Astrocyte (in vitro differentiated cells and primary cell): ENCODE data around the gene ATP11C. TPM values are rescaled to one million over a fixed set of nuclear protein-coding genes. Genes with fewer than 3 reads are reported as not detected.

Experiments used
- DNase-seq: peaks from one replicate; pipeline ENCODE4 v3.0.0-alpha.2; 2010; ENCODE audit warnings: low read depth
- FAIRE-seq: peaks from 2 replicates; lab custom pipeline; 2011; peaks lifted over from hg19 to GRCh38; lab: Jason Lieb, UNC
- H2AFZ ChIP-seq: 2 replicates; pipeline ENCODE4 v1.6.0; 2012; ENCODE audit warnings: low read depth, low read length, inconsistent platforms
- H3K27ac ChIP-seq: 2 replicates; pipeline ENCODE4 v1.5.1; 2011; ENCODE audit warnings: low read depth, low read length, inconsistent platforms
- H3K27me3 ChIP-seq: 2 replicates; pipeline ENCODE4 v1.6.0; 2011; ENCODE audit warnings: low read length, inconsistent platforms; ENCODE audit not compliant: insufficient read depth
- H3K36me3 ChIP-seq: 2 replicates; pipeline ENCODE4 v1.5.1; 2011; ENCODE audit warnings: low read length, inconsistent platforms; ENCODE audit not compliant: insufficient read depth
- H3K4me1 ChIP-seq: 2 replicates; pipeline ENCODE4 v1.5.1; 2011; ENCODE audit warnings: low read length, inconsistent platforms; ENCODE audit not compliant: insufficient read depth
- H3K4me2 ChIP-seq: 2 replicates; pipeline ENCODE4 v1.6.0; 2012; ENCODE audit warnings: low read length, inconsistent platforms
- H3K4me3 ChIP-seq: 2 replicates; pipeline ENCODE4 v1.5.1; 2011; ENCODE audit warnings: low read depth, mild to moderate bottlenecking, low read length, inconsistent platforms; ENCODE audit not compliant: insufficient read depth
- H3K79me2 ChIP-seq: 2 replicates; pipeline ENCODE4 v1.6.0; 2012; ENCODE audit warnings: mild to moderate bottlenecking, low read length, inconsistent platforms; ENCODE audit not compliant: insufficient read depth
- H3K9ac ChIP-seq: 2 replicates; pipeline ENCODE4 v1.6.0; 2012; ENCODE audit warnings: mild to moderate bottlenecking, low read length, inconsistent platforms
- H3K9me3 ChIP-seq: 2 replicates; pipeline ENCODE4 v1.5.1; 2012; ENCODE audit warnings: low read depth, mild to moderate bottlenecking, low read length, inconsistent platforms; ENCODE audit not compliant: insufficient read depth
- H4K20me1 ChIP-seq: 2 replicates; pipeline ENCODE4 v1.6.0; 2012; ENCODE audit warnings: low read length, inconsistent platforms; ENCODE audit not compliant: insufficient read depth
- H3K27ac Mint-ChIP-seq: one replicate; pipeline ENCODE4 v1.8.0; 2021; ENCODE audit warnings: mild to moderate bottlenecking, mixed read lengths; ENCODE audit not compliant: unreplicated experiment
- H3K27me3 Mint-ChIP-seq: one replicate; pipeline ENCODE4 v1.8.0; 2021; ENCODE audit warnings: low read depth, mixed read lengths; ENCODE audit not compliant: unreplicated experiment
- H3K36me3 Mint-ChIP-seq: one replicate; pipeline ENCODE4 v1.8.0; 2021; ENCODE audit warnings: low read depth, mixed read lengths; ENCODE audit not compliant: unreplicated experiment
- H3K4me1 Mint-ChIP-seq: one replicate; pipeline ENCODE4 v1.8.0; 2021; ENCODE audit warnings: low read depth, mixed read lengths; ENCODE audit not compliant: unreplicated experiment
- H3K4me3 Mint-ChIP-seq: one replicate; pipeline ENCODE4 v1.8.0; 2021; ENCODE audit warnings: mild to moderate bottlenecking, moderate library complexity, mixed read lengths; ENCODE audit not compliant: unreplicated experiment
- H3K9me3 Mint-ChIP-seq: one replicate; pipeline ENCODE4 v1.8.0; 2021; ENCODE audit warnings: mild to moderate bottlenecking, mixed read lengths; ENCODE audit not compliant: unreplicated experiment
- EZH2 ChIP-seq: IDR thresholded peaks from 2 replicates; pipeline ENCODE4 v1.6.1; 2012; ENCODE audit warnings: mild to moderate bottlenecking, low read length, inconsistent platforms; ENCODE audit not compliant: insufficient read depth
- total RNA-seq: library from RNA; stranded (reverse); gene quantifications from 2 replicates; pipeline ENCODE4 v1.2.1, GENCODE V29; 2021
- TF ChIP-seq, protein P1 (sequence below): IDR thresholded peaks from 2 replicates; pipeline ENCODE4 v1.5.1; 2011; ENCODE audit warnings: low read depth, mild to moderate bottlenecking, inconsistent platforms, low read length, moderate library complexity; ENCODE audit not compliant: insufficient read depth

ATP11C gene
- total RNA-seq, 1 donor from 2014 or later = 24.6 TPM

DNA sequence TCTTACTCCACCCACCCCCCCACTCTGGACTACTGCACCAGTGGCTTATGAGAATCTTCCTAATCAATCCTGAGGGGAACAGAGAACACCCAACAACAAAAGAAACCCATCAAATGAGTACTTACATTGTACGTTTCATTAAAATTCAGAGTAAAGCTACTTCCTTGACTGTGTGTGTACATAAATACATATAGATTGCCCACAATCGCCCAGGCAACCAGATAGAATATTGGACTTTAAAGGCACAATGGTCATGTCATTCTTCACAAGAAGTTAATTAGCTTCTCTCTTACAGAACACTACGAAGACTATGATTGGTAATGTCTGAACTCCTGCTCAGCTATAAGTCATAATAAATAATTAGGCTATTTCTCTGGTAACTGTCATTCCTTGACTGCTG, 12.2 kb upstream of the ATP11C start:
- Histone ChIP-seq H3K27ac (no peak overlapping the region), H3K36me3 (no peaks in the 10 kb centered on the region), H2AFZ (no peak overlapping the region), H3K27me3 (no peaks in the 10 kb centered on the region), H3K4me2 (no peak overlapping the region), H3K9me3 (no peaks in the 10 kb centered on the region), H3K79me2 (no peaks in the 10 kb centered on the region), H3K4me1 (no peaks in the 10 kb centered on the region), H4K20me1 (no peaks in the 10 kb centered on the region), H3K9ac (no peak overlapping the region), H3K4me3 (no peak overlapping the region)
- TF ChIP-seq, protein P1, sequence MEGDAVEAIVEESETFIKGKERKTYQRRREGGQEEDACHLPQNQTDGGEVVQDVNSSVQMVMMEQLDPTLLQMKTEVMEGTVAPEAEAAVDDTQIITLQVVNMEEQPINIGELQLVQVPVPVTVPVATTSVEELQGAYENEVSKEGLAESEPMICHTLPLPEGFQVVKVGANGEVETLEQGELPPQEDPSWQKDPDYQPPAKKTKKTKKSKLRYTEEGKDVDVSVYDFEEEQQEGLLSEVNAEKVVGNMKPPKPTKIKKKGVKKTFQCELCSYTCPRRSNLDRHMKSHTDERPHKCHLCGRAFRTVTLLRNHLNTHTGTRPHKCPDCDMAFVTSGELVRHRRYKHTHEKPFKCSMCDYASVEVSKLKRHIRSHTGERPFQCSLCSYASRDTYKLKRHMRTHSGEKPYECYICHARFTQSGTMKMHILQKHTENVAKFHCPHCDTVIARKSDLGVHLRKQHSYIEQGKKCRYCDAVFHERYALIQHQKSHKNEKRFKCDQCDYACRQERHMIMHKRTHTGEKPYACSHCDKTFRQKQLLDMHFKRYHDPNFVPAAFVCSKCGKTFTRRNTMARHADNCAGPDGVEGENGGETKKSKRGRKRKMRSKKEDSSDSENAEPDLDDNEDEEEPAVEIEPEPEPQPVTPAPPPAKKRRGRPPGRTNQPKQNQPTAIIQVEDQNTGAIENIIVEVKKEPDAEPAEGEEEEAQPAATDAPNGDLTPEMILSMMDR = no peak
- TF ChIP-seq EZH2 = no peak
- FAIRE-seq = no peak
- H3K4me3 Mint-ChIP-seq = no peak overlapping the region
- no peaks in the 10 kb centered on the region for H3K36me3 Mint-ChIP-seq
- no peak for DNase-seq
- H3K27me3 Mint-ChIP-seq = no peaks in the 10 kb centered on the region
- H3K9me3 Mint-ChIP-seq = no peaks in the 10 kb centered on the region
- H3K27ac Mint-ChIP-seq = no peak overlapping the region
- H3K4me1 Mint-ChIP-seq = no peaks in the 10 kb centered on the region

DNA sequence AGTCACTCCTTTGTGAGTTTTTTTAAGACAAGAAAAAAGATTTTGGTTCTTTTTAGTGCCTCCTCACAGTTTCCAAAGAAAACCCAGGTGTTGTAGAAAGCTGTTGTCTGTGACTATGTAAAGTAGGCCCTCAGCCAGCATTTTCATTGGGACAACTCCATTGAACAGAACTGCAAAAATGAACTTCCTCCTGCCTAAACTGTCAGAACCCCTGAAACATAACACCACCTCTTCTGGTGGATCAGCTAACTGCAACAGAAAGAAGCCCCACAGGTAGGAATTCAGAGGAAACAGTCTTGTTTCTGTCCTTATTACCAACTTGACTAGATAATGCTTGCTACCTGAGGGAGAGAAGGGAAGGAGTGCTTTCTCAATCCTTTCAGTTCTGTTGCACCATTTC, 3.4 kb upstream of the ATP11C start:
- no peaks in the 10 kb centered on the region for H3K4me1 Mint-ChIP-seq
- H3K4me1 ChIP-seq = peaks cover 2% of the 10 kb centered on the region
- H3K36me3 ChIP-seq = no peaks in the 10 kb centered on the region
- no peak overlapping the region for H3K4me2 ChIP-seq
- no peak overlapping the region for H2AFZ ChIP-seq
- H3K9ac ChIP-seq = no peak overlapping the region
- H3K4me3 ChIP-seq = no peak overlapping the region
- TF ChIP-seq, protein P1 = no peak
- no peak for TF ChIP-seq EZH2
- H3K27me3 ChIP-seq = no peaks in the 10 kb centered on the region
- H4K20me1 ChIP-seq = no peaks in the 10 kb centered on the region
- no peak overlapping the region for H3K27ac ChIP-seq
- no peak overlapping the region for H3K27ac Mint-ChIP-seq
- FAIRE-seq (peak; percentile 98), DNase-seq (no peak)
- H3K36me3 Mint-ChIP-seq = no peaks in the 10 kb centered on the region
- no peaks in the 10 kb centered on the region for H3K9me3 ChIP-seq
- H3K27me3 Mint-ChIP-seq = no peaks in the 10 kb centered on the region
- H3K79me2 ChIP-seq = peaks cover 5% of the 10 kb centered on the region
- no peaks in the 10 kb centered on the region for H3K9me3 Mint-ChIP-seq
- no peak overlapping the region for H3K4me3 Mint-ChIP-seq

DNA sequence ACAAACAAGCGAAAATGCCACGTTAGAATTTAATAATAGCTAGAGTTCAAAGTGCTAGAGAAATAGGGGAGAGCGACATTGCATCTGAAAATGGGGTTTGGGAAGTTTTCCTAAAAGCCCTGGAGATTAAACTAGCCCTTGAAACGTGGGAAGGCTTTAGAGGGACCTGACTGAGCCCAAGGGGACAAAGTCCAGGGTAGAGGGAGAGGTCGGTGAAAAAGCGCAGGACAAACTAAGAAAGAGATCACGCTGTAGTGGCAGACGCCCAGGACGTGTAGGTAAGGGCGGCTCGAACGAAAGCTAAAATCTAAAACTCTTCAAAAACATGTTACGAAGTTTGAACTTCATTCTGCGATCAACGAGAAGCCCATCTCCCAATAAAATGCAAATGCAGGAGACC, 1.1 kb upstream of the ATP11C start:
- Histone ChIP-seq H3K79me2 (peaks cover 29% of the 10 kb centered on the region), H3K9me3 (no peaks in the 10 kb centered on the region), H3K4me1 (peaks cover 8% of the 10 kb centered on the region), H3K36me3 (no peaks in the 10 kb centered on the region), H3K27ac (no peak overlapping the region), H2AFZ (peak overlapping the region; percentile 80), H3K9ac (peak overlapping the region; percentile 88), H3K4me3 (peak overlapping the region; percentile 64), H3K27me3 (no peaks in the 10 kb centered on the region), H3K4me2 (peak overlapping the region; percentile 94), H4K20me1 (peaks cover 22% of the 10 kb centered on the region)
- Mint-ChIP-seq H3K4me1 (peaks cover 4% of the 10 kb centered on the region), H3K27ac (peak overlapping the region; percentile 63), H3K4me3 (peak overlapping the region; percentile 88), H3K36me3 (no peaks in the 10 kb centered on the region), H3K27me3 (no peaks in the 10 kb centered on the region), H3K9me3 (no peaks in the 10 kb centered on the region)
- FAIRE-seq = no peak
- no peak for DNase-seq
- TF ChIP-seq, protein P1 = no peak
- no peak for TF ChIP-seq EZH2
